Esophagus squamous epithelium (tissue), 5 donors: Measurements from ENCODE around the gene CTDP1. TPM values are rescaled to one million over a fixed set of nuclear protein-coding genes. Genes with fewer than 3 reads are reported as not detected.

Source experiments
- DNase-seq: peaks from one replicate; lab custom pipeline; 2025; lab: John Stamatoyannopoulos, UW
- H3K27ac ChIP-seq, 4 donors: fragments of 200-600 bp; sonication (generic); one replicate each; pipeline ENCODE4 v1.5.1; 2016 to 2019; ENCODE audit warnings: mild to moderate bottlenecking in 1 of 4
- H3K27me3 ChIP-seq, 4 donors: fragments of 200-600 bp; sonication (generic); 1 replicate in 3 of 4; 2 replicates in 1 of 4; pipeline versions ENCODE4 v1.5.1 to v1.6.0; 2017 to 2021; ENCODE audit warnings: antibody characterized with exemption in 1 of 4
- H3K36me3 ChIP-seq, 3 donors: fragments of 200-600 bp; sonication (generic); one replicate each; pipeline ENCODE4 v1.5.1; 2016 to 2019
- H3K4me1 ChIP-seq, 3 donors: fragments of 200-600 bp; sonication (generic); one replicate each; pipeline ENCODE4 v1.5.1; 2017 to 2019
- H3K4me3 ChIP-seq, 4 donors: fragments of 200-600 bp; sonication (generic); 1 replicate in 3 of 4; 2 replicates in 1 of 4; pipeline ENCODE4 v1.5.1; 2016 to 2019; ENCODE audit warnings: mild to moderate bottlenecking in 2 of 4, moderate library complexity in 1 of 4
- H3K9me3 ChIP-seq, 3 donors: fragments of 200-600 bp; sonication (generic); one replicate each; pipeline ENCODE4 v1.5.1; 2016 to 2019
- POLR2A ChIP-seq, 4 donors: fragments of 450-650 bp; IDR thresholded peaks; one replicate each; pipeline ENCODE4 v1.6.1; 2017; ENCODE audit warnings: antibody characterized with exemption in 4 of 4, mild to moderate bottlenecking in 4 of 4, moderate library complexity in 3 of 4
- WGBS, 2 donors: methylation state at CpG; one replicate each; pipeline ENCODE4 v1.1.5; 2018; 5-methylcytosine and 5-hydroxymethylcytosine counted together
- intact Hi-C: fragments of 100-400 bp; cut with DNase I; formaldehyde crosslinking; loops from one replicate; pipeline ENCODE4 v1.15.0; 2022
- total RNA-seq, 4 donors: library from RNA; depleted of rRNA; stranded (reverse); fragments of >200 nt; gene quantifications; one replicate each; pipeline ENCODE4 v1.1.0, GENCODE V29; 2016
- TF ChIP-seq, protein P1 (sequence below), 6 experiments: fragments of 450-650 bp in 4 of 6; fragments of 200-600 bp in 2 of 6; sonication (generic) in 2 of 6; IDR thresholded peaks; one replicate each; pipeline ENCODE4 v1.5.1; 2016 to 2019; ENCODE audit warnings: antibody characterized with exemption in 6 of 6, mild to moderate bottlenecking in 4 of 6, moderate library complexity in 4 of 6
- donor health status: DM: yes; HTN: yes; CAD: no.

The CTDP1 gene
- total RNA-seq, 4 donors from 2014 or later, result 10.5 to 17.1 (median 15.5) TPM

DNA sequence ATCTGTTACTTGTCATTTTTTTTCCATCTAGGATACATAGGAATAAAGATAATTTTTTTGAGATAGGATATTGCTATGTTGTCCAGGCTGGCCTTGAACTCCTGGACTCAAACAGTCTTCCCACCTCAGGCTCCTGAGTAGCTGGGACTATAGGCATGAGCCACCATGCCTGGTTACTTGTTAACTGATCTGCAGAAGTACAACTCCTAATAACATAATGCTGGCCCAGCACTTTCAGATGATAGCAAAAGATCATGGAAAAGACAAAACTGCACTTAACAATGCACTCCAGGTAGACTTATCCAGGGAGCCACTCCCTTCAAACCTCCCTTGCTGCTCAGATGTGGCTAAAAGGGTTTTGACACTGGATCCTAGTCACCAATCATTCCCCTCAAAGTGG is 11.4 kb upstream of the CTDP1 start:
- H3K27ac ChIP-seq, result no peak overlapping the region
- TF ChIP-seq, protein P1, sequence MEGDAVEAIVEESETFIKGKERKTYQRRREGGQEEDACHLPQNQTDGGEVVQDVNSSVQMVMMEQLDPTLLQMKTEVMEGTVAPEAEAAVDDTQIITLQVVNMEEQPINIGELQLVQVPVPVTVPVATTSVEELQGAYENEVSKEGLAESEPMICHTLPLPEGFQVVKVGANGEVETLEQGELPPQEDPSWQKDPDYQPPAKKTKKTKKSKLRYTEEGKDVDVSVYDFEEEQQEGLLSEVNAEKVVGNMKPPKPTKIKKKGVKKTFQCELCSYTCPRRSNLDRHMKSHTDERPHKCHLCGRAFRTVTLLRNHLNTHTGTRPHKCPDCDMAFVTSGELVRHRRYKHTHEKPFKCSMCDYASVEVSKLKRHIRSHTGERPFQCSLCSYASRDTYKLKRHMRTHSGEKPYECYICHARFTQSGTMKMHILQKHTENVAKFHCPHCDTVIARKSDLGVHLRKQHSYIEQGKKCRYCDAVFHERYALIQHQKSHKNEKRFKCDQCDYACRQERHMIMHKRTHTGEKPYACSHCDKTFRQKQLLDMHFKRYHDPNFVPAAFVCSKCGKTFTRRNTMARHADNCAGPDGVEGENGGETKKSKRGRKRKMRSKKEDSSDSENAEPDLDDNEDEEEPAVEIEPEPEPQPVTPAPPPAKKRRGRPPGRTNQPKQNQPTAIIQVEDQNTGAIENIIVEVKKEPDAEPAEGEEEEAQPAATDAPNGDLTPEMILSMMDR (IDR thresholded peaks at IDR 0.05), result no peak
- no peak for TF ChIP-seq POLR2A (IDR thresholded peaks at IDR 0.05)
- H3K27me3 ChIP-seq, result no peaks in the 10 kb centered on the region
- peaks cover 0 to 7% (median 4%) of the 10 kb centered on the region in 3 donors for H3K9me3 ChIP-seq
- H3K4me3 ChIP-seq, result no peak overlapping the region
- DNase-seq, result no peak
- H3K4me1 ChIP-seq, result no peaks in the 10 kb centered on the region
- H3K36me3 ChIP-seq, result no peaks in the 10 kb centered on the region
- intact Hi-C loops, result no loop called here

DNA sequence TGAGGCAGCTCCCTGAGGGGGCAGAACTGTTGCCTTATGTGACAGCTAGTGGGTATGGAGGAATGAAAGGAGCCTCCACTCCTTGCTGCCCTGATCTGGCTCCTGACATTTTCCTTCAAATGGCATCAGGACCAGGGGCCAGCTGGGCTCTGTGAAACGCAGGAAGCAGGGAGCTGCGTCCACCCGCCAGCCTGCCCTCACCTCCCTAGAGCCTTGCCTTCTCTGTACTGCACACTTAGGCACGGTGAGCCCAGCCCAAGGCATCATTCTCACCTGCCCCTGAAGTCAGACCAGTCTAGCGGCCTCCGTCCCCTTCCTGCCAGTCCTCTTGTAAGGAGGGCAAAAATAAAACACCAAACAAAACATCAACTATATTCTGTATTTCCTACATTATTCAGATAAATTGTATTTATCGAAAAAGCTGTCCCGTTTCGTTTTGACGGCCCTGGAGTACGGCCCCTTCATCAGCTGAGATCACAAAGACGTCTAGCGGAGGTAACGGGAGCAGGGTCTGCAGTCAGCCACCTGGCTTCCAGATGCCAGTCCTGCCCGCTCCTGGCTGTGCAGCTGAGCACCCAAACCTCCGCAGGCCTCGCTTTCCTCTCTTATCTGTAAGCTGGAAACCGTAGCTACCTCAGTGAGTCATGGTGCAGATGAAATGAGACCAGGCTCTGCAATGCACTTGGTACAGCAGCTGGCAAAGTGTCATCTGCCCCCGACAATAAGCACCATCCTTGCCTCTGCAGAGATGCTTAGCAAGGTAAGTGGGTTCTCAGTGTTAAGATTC is 6.9 kb upstream of the CTDP1 start:
- intact Hi-C loops, result no loop called here
- TF ChIP-seq, protein P1 (IDR thresholded peaks at IDR 0.05), result no peak
- TF ChIP-seq POLR2A (IDR thresholded peaks at IDR 0.05), result no peak
- DNase-seq, result no peak
- Histone ChIP-seq H3K27me3 (no peaks in the 10 kb centered on the region), H3K36me3 (peaks cover 0 to 7% (median 0%) of the 10 kb centered on the region in 3 donors), H3K27ac (no peak overlapping the region), H3K9me3 (peaks cover 0 to 4% (median 0%) of the 10 kb centered on the region in 3 donors), H3K4me3 (no peak overlapping the region), H3K4me1 (peaks cover 0 to 14% (median 0%) of the 10 kb centered on the region in 3 donors)
- 77 to 84% methylated on average over 9 to 16 of the region's 19 CpGs for WGBS, 2 donors

DNA sequence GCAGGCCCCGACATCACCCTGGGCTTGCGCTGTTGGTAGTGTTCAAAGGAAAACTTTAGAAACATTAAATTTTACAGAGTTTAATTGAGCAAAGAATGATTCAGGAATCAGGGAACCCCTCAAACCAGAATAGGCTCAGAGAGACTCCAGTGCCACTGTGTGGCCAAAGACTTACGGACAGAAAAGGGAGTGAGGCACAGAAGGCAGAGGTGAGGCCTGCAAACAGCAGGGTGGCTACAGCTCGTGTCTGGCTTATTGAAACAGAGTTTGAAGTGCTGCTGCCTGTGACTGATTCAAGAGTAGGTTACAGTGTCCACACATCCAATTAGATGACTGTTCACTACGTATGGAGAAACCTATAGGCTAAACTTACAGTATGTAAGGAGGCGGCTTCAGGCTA is 2.4 kb upstream of the CTDP1 start:
- WGBS, 2 donors, result 73 to 88% methylated on average over 6 of the region's 6 CpGs
- TF ChIP-seq, protein P1 (IDR thresholded peaks at IDR 0.05), result no peak
- no peak for TF ChIP-seq POLR2A (IDR thresholded peaks at IDR 0.05)
- no peak overlapping the region for H3K4me3 ChIP-seq
- no peak overlapping the region for H3K27ac ChIP-seq
- H3K4me1 ChIP-seq, result peaks cover 24 to 47% (median 25%) of the 10 kb centered on the region in 3 donors
- H3K27me3 ChIP-seq, result no peaks in the 10 kb centered on the region
- H3K36me3 ChIP-seq, result peaks cover 0 to 12% (median 0%) of the 10 kb centered on the region in 3 donors
- no peak for DNase-seq
- intact Hi-C loops, result no loop called here
- no peaks in the 10 kb centered on the region for H3K9me3 ChIP-seq

DNA sequence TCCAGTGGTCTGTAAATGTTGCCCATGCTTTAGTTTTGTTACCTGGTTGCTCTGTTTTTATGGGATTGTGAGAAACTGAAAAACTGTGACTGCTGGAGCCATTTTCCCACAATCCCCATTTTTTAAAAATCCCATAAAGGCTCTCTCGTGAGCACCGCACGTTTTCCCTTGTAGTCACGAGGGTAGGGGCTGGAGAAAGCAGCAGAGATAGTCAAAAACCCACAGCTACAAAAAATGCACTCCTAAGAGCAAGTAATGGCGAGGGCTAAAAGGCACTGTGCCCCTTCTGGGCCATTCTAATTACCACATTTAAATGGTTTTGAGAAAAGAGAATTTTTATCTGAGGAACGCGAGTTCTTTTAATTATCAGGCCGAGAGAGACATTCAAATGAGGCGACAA is 1.8 kb upstream of the CTDP1 start:
- Histone ChIP-seq H3K9me3 (no peaks in the 10 kb centered on the region), H3K27me3 (no peaks in the 10 kb centered on the region), H3K36me3 (peaks cover 0 to 14% (median 0%) of the 10 kb centered on the region in 3 donors), H3K4me3 (peak overlapping the region in 2 of 4 donors; percentile 68 to 100), H3K4me1 (peaks cover 24 to 53% (median 25%) of the 10 kb centered on the region in 3 donors), H3K27ac (peak overlapping the region in 2 of 4 donors; percentile 93 to 97)
- TF ChIP-seq POLR2A (IDR thresholded peaks at IDR 0.05), result no peak
- intact Hi-C loops, result no loop called here
- WGBS, 2 donors, result 82 to 90% methylated on average over 6 to 9 of the region's 9 CpGs
- no peak for DNase-seq

DNA sequence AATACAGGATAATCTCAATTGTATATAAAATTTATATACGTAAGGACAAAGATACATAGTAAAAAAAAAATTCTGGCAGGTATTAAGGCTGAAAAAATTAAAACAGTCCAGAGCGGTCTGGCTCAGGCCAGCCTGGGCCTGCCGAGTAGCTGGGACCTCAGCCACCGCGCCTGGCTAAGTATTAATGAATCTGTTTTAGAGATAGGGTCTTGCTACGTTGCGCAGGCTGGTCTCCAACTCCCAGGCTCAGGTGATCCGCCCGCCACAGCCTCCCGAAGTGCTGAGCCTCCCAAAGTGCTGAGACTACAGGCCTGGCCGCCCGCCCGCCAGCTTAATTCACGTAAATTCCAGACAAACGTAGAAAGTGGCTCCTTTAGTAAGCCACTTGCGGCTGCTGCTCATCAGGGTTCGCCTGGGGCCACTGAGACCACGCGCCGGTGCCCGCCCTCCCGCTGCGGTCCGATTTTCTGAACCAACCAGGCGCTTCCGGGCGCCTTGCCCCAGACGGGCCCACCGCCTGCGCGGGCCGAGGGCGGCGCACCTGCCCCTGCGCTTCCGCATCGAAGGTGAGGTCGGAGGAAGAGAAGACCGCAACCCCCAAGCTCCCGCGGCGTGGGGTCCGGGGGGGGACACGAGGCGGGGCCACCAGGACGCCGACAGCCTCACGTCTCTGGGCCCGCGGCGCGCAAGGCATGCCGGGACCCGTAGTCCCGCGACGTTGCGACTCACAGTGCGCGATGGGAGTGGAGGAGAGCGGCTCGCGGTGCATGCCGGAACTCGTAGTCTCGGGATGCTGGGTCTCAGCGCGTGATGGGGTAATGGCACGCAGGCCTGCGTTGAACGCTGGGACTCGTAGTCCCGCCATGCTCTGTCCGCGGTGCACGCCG is 695 bp upstream of the CTDP1 start:
- Histone ChIP-seq H3K4me3 (peak overlapping the region; percentile 68 to 100 (median 84)), H3K4me1 (peaks cover 24 to 60% (median 25%) of the 10 kb centered on the region in 3 donors), H3K9me3 (no peaks in the 10 kb centered on the region), H3K27ac (peak overlapping the region; percentile 93 to 100 (median 98)), H3K27me3 (no peaks in the 10 kb centered on the region), H3K36me3 (peaks cover 0 to 14% (median 0%) of the 10 kb centered on the region in 3 donors)
- intact Hi-C loops, result no loop called here
- TF ChIP-seq POLR2A (IDR thresholded peaks at IDR 0.05), result peak in 3 of 4 donors; percentile 53 to 71 (median 54)
- TF ChIP-seq, protein P1 (IDR thresholded peaks at IDR 0.05), result peak in 1 of 6 experiments; percentile 11
- DNase-seq, result peak; percentile 97
- WGBS, 2 donors, result 1 to 2% methylated on average over 14 to 17 of the region's 77 CpGs
